HG03460 (cell line): ENCODE measurements around the gene ARL16.

Experiments
- ATAC-seq: cut with Tn5 transposase; IDR thresholded peaks from one replicate; pipeline ENCODE4 v1.9.1; 2021; ENCODE audit not compliant: unreplicated experiment

ARL16 gene

DNA sequence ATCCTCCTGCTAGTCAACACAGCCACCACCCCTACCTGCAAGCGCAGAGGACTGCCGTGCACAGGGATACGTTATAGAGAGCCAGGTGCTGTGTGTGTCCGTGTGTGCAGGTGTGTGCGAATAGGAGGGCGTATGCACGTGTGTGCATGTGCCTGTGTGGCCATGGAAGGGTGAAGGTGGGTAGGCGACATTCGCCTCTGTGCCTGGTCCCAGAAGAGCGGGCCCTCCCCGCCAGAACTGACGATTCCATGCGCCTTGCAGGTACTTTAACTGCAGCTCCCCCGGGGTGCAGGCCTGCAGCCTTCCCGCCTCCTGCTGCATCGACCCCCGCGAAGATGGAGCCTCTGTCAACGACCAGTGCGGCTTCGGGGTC is 36.0 kb downstream of the ARL16 start:
- no peak for ATAC-seq

DNA sequence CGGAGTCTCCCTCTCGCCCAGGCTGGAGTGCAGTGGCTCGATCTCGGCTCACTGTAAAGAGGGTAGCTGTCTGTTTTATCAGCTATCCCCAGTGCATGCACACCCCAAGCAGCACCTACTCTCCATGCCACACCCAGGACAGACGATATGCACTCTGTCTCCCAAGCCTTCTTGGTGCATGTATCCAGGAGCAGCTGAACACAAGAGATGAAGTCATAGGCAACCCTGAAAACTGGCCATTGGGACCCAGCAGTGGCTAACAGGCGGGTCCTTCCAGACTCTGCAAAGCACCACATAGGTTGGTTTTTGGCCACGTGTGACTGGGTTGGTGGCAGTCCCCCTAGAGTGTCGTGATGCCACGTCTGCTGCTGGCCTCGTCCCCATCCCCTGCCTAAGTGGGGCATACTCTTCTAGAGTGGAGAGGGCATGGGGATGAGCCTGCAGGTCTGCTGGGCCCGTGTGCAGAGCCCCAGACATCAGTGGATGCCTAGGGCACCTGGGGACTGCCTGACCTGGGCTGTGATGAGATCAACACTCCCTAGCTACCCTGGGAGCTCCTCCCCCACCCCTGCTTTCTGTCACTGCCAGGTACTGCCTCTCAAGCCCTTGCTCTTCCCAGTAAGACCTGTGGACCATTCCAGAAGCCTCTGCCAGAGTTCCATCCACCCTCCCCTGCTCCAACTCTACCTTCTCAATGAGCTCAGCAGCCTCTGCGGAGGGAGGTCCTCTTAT is 36.6 kb downstream of the ARL16 start:
- ATAC-seq, result no peak

DNA sequence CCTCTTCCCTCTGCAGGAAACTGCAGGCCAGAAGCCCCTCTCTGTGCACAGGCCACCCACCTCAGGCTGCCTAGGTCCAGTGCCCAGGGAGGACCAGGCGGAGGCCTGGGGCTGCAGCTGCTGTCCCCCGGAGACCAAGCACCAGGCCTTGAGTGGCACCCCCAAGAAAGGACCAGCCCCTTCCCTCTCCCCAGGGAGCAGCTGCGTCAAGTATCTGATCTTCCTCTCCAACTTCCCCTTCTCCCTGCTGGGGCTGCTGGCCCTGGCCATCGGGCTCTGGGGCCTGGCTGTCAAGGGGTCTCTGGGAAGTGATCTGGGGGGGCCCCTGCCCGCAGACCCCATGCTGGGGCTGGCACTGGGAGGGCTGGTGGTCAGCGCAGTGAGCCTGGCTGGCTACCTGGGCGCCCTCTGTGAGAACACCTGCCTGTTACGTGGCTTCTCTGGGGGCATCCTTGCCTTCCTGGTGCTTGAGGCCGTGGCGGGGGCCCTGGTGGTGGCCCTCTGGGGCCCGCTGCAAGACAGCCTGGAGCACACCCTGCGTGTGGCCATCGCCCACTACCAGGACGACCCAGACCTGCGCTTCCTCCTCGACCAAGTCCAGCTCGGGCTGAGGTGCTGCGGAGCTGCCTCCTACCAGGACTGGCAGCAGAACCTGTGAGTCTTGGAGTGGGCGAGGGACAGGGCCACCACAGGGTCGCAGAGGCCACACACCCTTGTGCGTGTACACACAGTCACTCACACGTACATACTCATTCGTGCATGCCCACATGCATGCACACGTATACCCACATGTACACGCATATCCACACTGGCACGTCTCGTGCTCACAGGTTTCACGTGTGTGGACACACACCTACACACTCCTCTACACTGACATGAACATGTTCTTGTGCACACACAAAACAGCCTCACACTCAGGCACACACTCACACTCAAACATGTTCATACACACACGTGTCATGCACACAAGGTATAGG is 38.3 kb downstream of the ARL16 start:
- ATAC-seq, result no peak

DNA sequence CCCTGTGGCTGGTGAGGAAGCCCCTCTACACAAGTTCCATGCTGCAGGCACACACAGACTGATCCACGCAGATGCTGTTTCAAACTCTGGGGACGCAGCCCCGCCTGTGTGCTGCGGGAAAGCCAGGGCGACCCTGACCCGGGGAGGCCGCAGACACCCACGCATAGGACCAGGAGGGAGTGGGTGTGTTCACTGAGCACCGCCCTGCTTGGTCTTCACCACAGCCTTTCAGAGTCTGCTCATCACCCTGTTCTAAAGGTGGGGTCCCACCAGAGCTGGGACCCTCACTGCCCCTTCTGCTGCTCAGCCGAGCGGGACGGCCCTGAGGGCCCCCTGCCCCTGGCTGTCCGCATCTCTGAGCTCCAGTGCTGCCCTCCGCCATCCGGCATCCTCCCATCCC is 39.1 kb downstream of the ARL16 start:
- no peak for ATAC-seq

DNA sequence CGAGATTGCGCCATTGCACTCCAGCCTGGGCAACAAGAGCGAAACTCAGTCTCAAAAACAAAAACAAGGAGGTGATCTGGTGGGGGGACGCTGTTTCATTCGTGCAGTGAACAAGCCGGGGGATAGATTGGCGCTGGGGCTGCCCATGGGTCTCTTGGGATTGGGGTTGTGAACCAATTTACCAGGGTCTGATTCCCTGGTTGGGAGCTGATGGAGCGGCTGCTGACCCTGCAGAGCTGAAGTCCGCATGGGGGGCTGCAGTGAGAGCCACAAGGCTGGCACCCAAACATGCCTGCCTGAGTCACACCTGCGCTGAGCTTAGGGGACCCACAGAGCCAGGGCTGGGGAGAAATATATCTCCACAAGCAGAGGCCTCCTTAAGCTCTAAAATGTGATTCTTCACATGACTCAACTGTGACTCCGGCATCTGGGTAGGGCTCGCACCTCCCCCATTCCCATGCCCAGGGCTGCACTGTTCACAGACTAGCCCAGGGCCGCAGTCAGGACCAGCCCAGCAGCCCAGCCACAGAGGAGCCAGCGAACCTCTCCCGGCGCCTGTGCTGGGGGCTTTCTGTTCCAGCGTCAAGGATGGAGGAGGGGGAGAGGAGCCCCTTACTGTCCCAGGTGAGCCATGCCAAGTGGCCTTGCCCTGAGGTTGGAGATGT is 41.6 kb downstream of the ARL16 start:
- no peak for ATAC-seq

DNA sequence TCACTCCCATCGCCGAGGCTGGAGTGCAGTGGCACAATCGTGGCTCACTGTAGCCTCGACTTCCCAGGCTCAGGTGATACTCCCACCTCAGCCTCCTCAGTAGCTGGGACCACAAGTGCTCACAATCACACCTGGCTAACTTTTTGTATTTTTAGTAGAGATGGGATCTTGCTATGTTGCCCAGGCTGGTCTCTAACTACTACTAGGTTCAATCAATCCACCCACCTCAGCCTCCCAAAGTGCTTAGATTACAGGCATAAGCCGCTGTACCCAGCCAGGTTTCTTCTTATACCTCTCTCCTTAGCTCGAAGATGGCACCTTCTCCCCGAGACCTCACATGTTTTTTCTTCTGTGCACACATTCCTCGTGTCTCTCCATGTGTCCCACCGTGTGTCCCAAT is 43.6 kb downstream of the ARL16 start:
- no peak for ATAC-seq

DNA sequence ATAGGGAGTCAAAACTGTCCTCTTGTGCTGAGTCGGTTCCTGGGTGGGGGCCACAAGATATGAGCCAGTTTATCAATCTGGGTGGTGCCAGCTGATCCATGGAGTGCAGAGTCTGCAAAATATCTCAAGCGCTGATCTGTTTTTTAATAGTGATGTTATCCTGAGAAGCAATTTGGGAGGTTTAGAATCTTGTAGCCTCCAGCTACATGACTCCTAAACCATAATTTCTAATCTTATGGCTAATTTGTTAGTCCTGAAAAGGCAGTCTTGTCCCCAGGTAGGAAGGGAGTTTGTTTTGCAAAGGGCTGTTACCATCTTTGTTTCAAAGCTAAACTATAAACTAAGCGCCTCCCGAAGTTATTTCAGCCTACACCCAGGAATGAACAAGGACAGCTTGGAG is 44.9 kb downstream of the ARL16 start:
- no peak for ATAC-seq

DNA sequence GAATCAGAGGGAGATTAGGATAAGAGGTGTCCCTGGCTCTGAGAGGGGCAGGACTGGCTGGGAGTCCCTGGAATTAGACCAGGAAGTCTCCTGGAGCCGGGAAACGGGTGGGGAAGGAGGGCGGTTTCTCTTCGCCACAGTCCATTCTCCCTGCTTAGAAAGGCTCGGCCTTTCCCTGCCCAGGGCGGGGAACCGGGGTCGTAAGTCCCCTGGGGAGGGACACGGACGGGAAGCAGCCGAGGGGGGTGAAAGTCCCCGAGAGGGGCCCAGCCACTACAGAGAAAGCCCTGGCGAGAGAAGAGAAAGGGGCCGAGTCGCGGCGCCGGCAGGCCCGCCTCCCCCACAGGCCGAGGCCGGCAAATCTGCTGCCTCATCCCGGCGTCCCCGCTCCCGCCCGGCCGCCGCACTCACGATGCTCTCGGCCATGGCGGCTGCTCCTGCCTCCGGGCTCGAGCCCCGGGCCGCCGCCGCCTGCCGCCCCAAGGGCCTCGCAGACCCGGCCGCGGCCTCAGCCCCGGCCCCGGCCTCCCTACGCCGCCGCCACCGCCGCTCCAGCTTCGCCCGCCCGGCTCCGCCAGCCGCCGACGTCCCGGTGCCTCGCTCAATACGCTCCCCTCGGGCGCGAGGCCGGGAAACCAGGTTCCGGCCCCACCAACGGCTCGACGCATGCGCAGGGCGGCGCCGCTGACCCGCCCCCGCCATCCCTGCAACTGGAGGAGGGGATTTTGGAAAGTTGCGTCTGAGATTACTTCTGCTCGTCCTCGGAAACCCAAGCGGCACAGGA is 46.9 kb downstream of the ARL16 start, which contains the start of the genes NPLOC4 and TSPAN10:
Gene NPLOC4, minus strand, starts transcription at position 608 of the 784 bp plus-strand sequence. Its CDS starts 182 bp downstream, at position 426.
Gene TSPAN10, plus strand, starts transcription at position 692 of the 784 bp plus-strand sequence. CDS start 5,217 bp downstream, outside the sequence.
- ATAC-seq, result peak; percentile 76

DNA sequence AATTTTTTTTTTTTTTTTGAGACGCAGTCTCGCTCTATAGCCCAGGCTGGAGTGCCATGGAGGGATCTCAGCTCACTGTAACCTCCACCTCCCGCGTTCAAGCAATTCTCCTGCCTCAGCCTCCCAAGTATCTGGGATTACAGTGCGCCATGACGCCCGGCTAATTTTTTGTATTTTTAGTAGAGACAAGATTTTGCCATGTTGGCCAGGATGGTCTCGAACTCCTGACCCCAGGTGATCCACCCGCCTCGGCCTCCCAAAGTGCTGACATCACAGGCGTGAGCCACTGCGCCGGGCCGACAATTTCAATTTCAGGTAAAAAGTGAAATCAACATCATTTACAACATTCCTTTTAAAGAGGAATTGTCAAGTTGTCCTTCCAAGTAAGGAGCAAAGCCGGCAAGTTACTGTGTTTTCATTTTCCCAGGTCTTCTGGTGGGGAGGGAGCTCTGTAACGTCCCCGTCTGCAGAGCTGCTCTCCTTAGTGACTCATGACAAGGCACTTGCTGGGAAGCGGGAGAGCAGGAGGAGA is 47.6 kb downstream of the ARL16 start:
- no peak for ATAC-seq

DNA sequence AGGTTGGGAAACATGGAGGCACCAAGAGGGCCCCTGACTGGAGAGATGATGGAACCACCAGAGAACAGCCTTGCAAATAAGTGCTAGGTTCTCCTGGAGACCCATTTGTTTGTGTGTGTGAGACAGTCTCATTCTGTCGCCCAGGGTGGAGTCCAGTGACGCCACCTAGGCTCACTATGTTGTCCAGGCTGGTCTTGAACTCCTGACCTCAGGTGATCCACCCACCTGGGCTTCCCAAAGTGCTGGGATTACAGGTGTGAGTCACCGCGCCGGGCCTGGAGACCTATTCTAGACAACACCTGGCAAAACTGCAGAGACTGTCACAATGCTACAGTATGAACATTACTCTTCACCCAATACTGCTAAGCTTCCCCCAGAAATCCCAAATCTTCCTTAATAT is 48.2 kb downstream of the ARL16 start:
- ATAC-seq, result no peak

DNA sequence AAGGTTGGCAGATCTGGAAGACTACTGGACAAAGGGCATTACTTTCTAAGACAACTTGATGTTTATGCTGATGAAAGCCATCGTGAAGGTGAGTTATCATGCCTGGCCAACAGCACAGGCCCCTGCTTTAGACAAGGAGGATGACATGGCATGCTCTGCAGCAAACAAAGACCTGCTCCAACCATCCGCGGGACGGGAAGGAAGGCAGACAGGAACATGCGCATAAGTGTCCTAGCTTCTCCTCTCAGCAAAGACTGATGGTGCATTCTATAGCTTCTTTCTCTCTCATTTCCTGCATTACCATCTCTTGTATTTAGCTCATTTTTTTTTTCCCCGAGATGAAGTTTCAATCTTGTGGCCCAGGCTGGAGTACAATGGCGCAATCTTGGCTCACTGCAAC is 52.1 kb downstream of the ARL16 start:
- ATAC-seq, result no peak
